Omental fat pad (tissue), 4 donors: ENCODE data around the gene CACNA1A. TPM values are rescaled to one million over a fixed set of nuclear protein-coding genes. Genes with fewer than 3 reads are reported as not detected.

ENCODE experiments used
- ATAC-seq: fragments of 150-250 bp; one replicate; pipeline ENCODE4 v1.9.1; 2016; ENCODE audit warnings: mild to moderate bottlenecking, moderate library complexity; ENCODE audit not compliant: low FRiP score
- DNase-seq: peaks from one replicate; pipeline ENCODE4 v3.0.0-alpha.2; 2019; ENCODE audit warnings: low spot score
- CTCF ChIP-seq, 3 donors: fragments of 450-650 bp; IDR thresholded peaks; one replicate each; pipeline ENCODE4 v1.5.1; 2016 to 2017; ENCODE audit warnings: antibody characterized with exemption in 3 of 3, mild to moderate bottlenecking in 3 of 3, moderate library complexity in 2 of 3
- total RNA-seq, 4 donors: library from RNA; depleted of rRNA; stranded (reverse); fragments of >200 nt; gene quantifications; one replicate each; pipeline ENCODE4 v1.1.0, GENCODE V29; 2016

CACNA1A gene
- total RNA-seq, 4 donors from 2014 or later, result 0.44 to 2.7 (median 0.71) TPM

- DNase-seq (no peak), ATAC-seq (peak; percentile 67)
- no peak for TF ChIP-seq CTCF (IDR thresholded peaks at IDR 0.05)
Measured at GRCh38 chr19:13398780-13399726, 107.2 kb downstream of the CACNA1A start.

- DNase-seq, result no peak
- no peak for TF ChIP-seq CTCF (IDR thresholded peaks at IDR 0.05)
- ATAC-seq, result no peak
Measured at GRCh38 chr19:13398182-13398581, 108.1 kb downstream of the CACNA1A start.

DNA sequence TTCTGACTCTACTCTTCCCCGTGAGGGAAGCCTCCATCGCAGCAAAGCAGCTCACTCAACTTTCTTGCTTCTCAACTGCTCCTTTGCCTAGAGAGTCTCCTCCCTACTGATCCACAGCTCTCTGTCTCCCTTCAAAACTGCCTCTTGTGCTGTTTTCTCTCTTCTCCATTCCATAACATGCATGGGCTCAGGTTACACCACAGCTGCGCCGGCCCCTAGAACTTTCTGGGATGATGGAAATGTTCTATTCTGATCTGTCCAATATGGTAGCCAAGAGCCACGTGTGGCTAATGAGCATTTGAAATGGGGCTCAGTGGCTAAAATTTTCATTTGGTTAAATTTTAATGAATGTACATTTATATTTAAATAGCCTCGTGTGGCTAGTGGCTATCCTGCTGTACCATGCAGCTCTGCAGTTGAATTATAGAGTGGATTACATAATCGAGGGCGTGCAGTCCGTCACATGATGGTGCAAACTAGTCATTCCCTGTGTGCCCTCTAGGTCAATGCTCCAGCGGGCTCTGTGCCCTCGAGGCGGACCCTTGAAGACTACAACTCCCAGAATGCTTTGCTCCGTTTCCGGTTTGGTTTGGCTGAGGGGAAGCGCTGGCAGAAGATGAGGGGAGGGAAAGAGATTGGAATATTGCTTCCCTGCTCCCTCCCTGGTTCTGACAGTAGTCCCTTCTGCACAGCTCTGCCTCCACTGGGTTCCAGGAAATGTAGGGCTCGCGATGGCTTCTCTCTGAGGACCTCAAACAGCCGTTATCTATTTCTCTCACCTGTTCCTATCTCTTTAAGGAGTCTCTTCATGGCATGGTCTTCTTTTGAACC, 109.8 kb downstream of the CACNA1A start:
- ATAC-seq (peak; percentile 82), DNase-seq (peak; percentile 38)
- no peak for TF ChIP-seq CTCF (IDR thresholded peaks at IDR 0.05)

GRCh38 chr19:13382633-13382938, 123.7 kb downstream of the CACNA1A start:
- ATAC-seq (no peak), DNase-seq (no peak)
- TF ChIP-seq CTCF (IDR thresholded peaks at IDR 0.05), result no peak

DNA sequence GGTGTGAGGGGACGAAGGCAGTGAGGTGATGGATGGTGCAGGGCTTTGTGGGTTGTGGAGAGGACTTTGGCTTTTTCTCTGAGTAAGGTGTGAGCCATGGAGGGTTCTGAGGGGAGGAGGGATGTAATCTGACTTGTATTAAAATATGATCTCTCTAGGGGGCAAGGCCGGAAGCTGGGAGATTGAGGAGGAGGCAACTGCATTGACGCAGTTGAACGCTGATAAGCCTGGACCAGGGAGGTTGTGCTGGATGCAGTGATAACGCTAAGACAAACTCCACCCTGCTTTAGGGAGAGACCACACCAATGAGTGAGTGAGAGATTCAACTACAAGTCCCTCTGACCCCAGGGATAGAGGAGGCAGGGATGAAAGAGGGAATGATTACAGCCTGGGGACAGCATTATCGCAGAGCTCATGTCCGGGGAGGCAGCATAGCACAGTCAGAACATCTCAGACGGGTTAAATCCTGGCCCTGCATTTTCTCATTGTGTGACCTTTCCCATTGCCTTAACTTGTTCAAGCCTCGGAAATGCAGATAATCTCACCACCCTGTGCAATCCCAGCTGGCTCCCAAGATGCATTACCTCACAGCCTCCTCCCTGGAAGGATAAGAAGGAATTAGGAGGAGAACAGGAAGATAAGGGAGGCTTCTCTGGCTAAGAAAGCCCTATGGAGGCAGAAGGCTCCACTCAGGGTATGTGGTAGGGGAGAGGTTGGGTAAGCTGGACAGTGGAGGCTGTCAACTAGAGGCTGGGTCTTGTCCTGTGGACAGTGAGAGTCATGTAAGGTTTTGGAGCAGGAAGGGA, 124.2 kb downstream of the CACNA1A start:
- DNase-seq (no peak), ATAC-seq (peak; percentile 83)
- TF ChIP-seq CTCF (IDR thresholded peaks at IDR 0.05), result no peak

DNA sequence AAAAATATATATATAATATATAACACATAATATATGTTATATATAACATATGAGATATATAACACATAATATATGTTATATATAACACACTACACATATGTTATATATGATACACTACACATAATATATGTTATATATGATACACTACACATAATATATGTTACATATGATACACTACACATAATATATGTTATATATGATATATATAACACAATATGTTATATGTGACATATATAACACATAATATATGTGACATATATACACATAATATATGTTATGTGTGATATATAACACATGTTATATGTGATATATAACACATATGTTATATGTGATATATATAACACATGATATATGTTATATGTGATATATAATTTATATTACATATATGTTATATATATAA, 129.7 kb downstream of the CACNA1A start:
- no peak for TF ChIP-seq CTCF (IDR thresholded peaks at IDR 0.05)
- no peak for DNase-seq
- no peak for ATAC-seq
